Esophagus (tissue), 2 donors: ENCODE results near the gene FAM131A. TPM values are rescaled to one million over a fixed set of nuclear protein-coding genes. Genes with fewer than 3 reads are reported as not detected.

Experiments used
- H3K27ac ChIP-seq, 2 donors: one replicate each; pipeline ENCODE4 v1.5.1; 2013; ENCODE audit warnings: low read depth in 2 of 2, mild to moderate bottlenecking in 2 of 2, inconsistent platforms in 1 of 2, low read length in 1 of 2, moderate library complexity in 1 of 2
- H3K27me3 ChIP-seq, 2 donors: one replicate each; pipeline ENCODE4 v1.6.1; 2013; ENCODE audit warnings: low read length in 2 of 2, control low read depth in 1 of 2, mild to moderate bottlenecking in 1 of 2; ENCODE audit not compliant: insufficient read depth in 2 of 2, control insufficient read depth in 1 of 2
- H3K36me3 ChIP-seq, 2 donors: one replicate each; pipeline ENCODE4 v1.6.1; 2013; ENCODE audit warnings: low read length in 1 of 2; ENCODE audit not compliant: control insufficient read depth in 2 of 2, insufficient read depth in 2 of 2
- H3K4me1 ChIP-seq, 2 donors: one replicate each; pipeline ENCODE4 v1.6.1; 2013; ENCODE audit warnings: low read length in 1 of 2; ENCODE audit not compliant: control insufficient read depth in 2 of 2, insufficient read depth in 2 of 2
- H3K4me3 ChIP-seq, 2 donors: one replicate each; pipeline ENCODE4 v1.5.1; 2013; ENCODE audit warnings: low read length in 2 of 2, mild to moderate bottlenecking in 2 of 2, low read depth in 1 of 2, moderate library complexity in 1 of 2
- H3K9me3 ChIP-seq, 2 donors: one replicate each; pipeline ENCODE4 v1.6.1; 2013; ENCODE audit warnings: mild to moderate bottlenecking in 2 of 2, low read depth in 1 of 2, low read length in 1 of 2, moderate library complexity in 1 of 2; ENCODE audit not compliant: control insufficient read depth in 2 of 2, insufficient read depth in 1 of 2
- WGBS, 2 donors: extraction: QIAGEN DNeasy Blood & Tissue Kit; methylation state at CpG; one replicate each; pipeline ENCODE4 v1.1.7; 2013; 5-methylcytosine and 5-hydroxymethylcytosine counted together
- polyA plus RNA-seq, 2 donors: library from polyadenylated mRNA; stranded (reverse); fragments of 200-250 nt; gene quantifications; one replicate each; pipeline ENCODE4 v1.2.3, GENCODE V29; 2013
- donor health status: healthy with polysubstance abuse.
- donor health status: Bipolar disorder and iron deficiency.

Gene FAM131A
- polyA plus RNA-seq, 2 donors, result 7.7 to 9.5 TPM

GRCh38 chr3:184379358-184380184, 42.2 kb downstream of the FAM131A start, which contains the start of gene CHRD:
Gene CHRD, plus strand, starts transcription at chr3:184380054. Its CDS starts 265 bp downstream, at chr3:184380319.
- WGBS, 2 donors, result 13 to 32% methylated on average over 21 to 65 of the region's 71 CpGs
- no peaks in the 10 kb centered on the region for H3K4me1 ChIP-seq
- H3K9me3 ChIP-seq, result no peaks in the 10 kb centered on the region
- no peaks in the 10 kb centered on the region for H3K36me3 ChIP-seq
- H3K27me3 ChIP-seq, result no peaks in the 10 kb centered on the region
- peak within 1 kb of the TSS; percentile 14 to 63 for H3K4me3 ChIP-seq
- peak within 1 kb of the TSS; percentile 42 to 58 for H3K27ac ChIP-seq

GRCh38 chr3:184380185-184380626, 42.8 kb downstream of the FAM131A start:
- Histone ChIP-seq H3K36me3 (no peaks in the 10 kb centered on the region), H3K4me1 (no peaks in the 10 kb centered on the region), H3K9me3 (no peaks in the 10 kb centered on the region), H3K4me3 (peak overlapping the region; percentile 9 to 63), H3K27me3 (no peaks in the 10 kb centered on the region), H3K27ac (peak overlapping the region; percentile 6 to 58)
- 2 to 5% methylated on average over 8 to 59 of the region's 62 CpGs for WGBS, 2 donors

GRCh38 chr3:184380627-184381260, 43.3 kb downstream of the FAM131A start:
- peak overlapping the region; percentile 6 to 58 for H3K27ac ChIP-seq
- no peaks in the 10 kb centered on the region for H3K36me3 ChIP-seq
- no peaks in the 10 kb centered on the region for H3K4me1 ChIP-seq
- WGBS, 2 donors, result 5 to 6% methylated on average over 24 to 42 of the region's 42 CpGs
- peak overlapping the region; percentile 14 to 63 for H3K4me3 ChIP-seq
- no peaks in the 10 kb centered on the region for H3K9me3 ChIP-seq
- no peaks in the 10 kb centered on the region for H3K27me3 ChIP-seq

GRCh38 chr3:184381261-184382224, 44.1 kb downstream of the FAM131A start:
- Histone ChIP-seq H3K9me3 (no peaks in the 10 kb centered on the region), H3K36me3 (no peaks in the 10 kb centered on the region), H3K27me3 (no peaks in the 10 kb centered on the region), H3K4me3 (peak overlapping the region in 1 of 2 donors; percentile 63), H3K4me1 (no peaks in the 10 kb centered on the region), H3K27ac (no peak overlapping the region)
- 21 to 30% methylated on average over 54 to 55 of the region's 55 CpGs for WGBS, 2 donors

GRCh38 chr3:184382326-184383032, 45.1 kb downstream of the FAM131A start:
- H3K4me1 ChIP-seq, result no peaks in the 10 kb centered on the region
- no peaks in the 10 kb centered on the region for H3K27me3 ChIP-seq
- H3K4me3 ChIP-seq, result no peak overlapping the region
- no peaks in the 10 kb centered on the region for H3K9me3 ChIP-seq
- no peaks in the 10 kb centered on the region for H3K36me3 ChIP-seq
- H3K27ac ChIP-seq, result no peak overlapping the region
- WGBS, 2 donors, result 88 to 91% methylated on average over 16 of the region's 16 CpGs

GRCh38 chr3:184383033-184383740, 45.8 kb downstream of the FAM131A start:
- WGBS, 2 donors, result 85 to 87% methylated on average over 15 of the region's 15 CpGs
- no peak overlapping the region for H3K4me3 ChIP-seq
- no peak overlapping the region for H3K27ac ChIP-seq
- no peaks in the 10 kb centered on the region for H3K4me1 ChIP-seq
- no peaks in the 10 kb centered on the region for H3K9me3 ChIP-seq
- H3K36me3 ChIP-seq, result no peaks in the 10 kb centered on the region
- no peaks in the 10 kb centered on the region for H3K27me3 ChIP-seq

- no peaks in the 10 kb centered on the region for H3K27me3 ChIP-seq
- no peak overlapping the region for H3K4me3 ChIP-seq
- 79 to 82% methylated on average over 9 of the region's 9 CpGs for WGBS, 2 donors
- no peaks in the 10 kb centered on the region for H3K4me1 ChIP-seq
- no peak overlapping the region for H3K27ac ChIP-seq
- peaks cover 0 to 2% of the 10 kb centered on the region in 2 donors for H3K36me3 ChIP-seq
- H3K9me3 ChIP-seq, result no peaks in the 10 kb centered on the region
These were observed 46.9 kb downstream of the FAM131A start for GRCh38 chr3:184384342-184384741.

- no peak overlapping the region for H3K27ac ChIP-seq
- H3K9me3 ChIP-seq, result no peaks in the 10 kb centered on the region
- 88 to 94% methylated on average over 8 of the region's 8 CpGs for WGBS, 2 donors
- H3K4me3 ChIP-seq, result no peak overlapping the region
- H3K36me3 ChIP-seq, result peaks cover 0 to 2% of the 10 kb centered on the region in 2 donors
- H3K27me3 ChIP-seq, result no peaks in the 10 kb centered on the region
- H3K4me1 ChIP-seq, result no peaks in the 10 kb centered on the region
These were observed 47.5 kb downstream of the FAM131A start for GRCh38 chr3:184384856-184385422.
